HG03095 (cell line): ENCODE results near the gene CNKSR1.
"Not testable (repeated sequence)": the region's sequence is repeated elsewhere in the genome, so short reads cannot be mapped to it uniquely, and the experiment has no call there.

Experiments used
- ATAC-seq: cut with Tn5 transposase; IDR thresholded peaks from one replicate; pipeline ENCODE4 v1.9.1; 2021; ENCODE audit warnings: moderate library complexity; ENCODE audit not compliant: unreplicated experiment

CNKSR1 gene

DNA sequence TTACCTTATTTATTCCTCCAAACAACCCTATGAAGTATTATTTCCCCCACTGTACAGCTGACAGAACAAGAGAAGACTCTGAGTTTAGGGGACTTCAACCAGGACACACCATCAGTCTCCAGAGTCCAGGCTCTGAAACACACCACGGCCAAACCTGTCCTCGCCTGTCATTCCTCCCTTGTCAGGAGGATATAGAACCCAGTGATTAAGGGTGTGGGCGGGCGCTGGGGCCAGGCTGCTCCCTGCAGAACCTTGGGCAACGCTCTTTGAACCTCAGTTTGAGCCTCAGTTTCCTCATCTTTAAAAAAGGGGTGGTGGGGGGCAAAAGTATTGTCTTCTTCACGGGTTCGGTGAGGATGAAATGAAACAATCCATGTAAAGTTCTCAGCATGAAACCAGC lies 47.3 kb downstream of the CNKSR1 start:
- ATAC-seq: no peak

DNA sequence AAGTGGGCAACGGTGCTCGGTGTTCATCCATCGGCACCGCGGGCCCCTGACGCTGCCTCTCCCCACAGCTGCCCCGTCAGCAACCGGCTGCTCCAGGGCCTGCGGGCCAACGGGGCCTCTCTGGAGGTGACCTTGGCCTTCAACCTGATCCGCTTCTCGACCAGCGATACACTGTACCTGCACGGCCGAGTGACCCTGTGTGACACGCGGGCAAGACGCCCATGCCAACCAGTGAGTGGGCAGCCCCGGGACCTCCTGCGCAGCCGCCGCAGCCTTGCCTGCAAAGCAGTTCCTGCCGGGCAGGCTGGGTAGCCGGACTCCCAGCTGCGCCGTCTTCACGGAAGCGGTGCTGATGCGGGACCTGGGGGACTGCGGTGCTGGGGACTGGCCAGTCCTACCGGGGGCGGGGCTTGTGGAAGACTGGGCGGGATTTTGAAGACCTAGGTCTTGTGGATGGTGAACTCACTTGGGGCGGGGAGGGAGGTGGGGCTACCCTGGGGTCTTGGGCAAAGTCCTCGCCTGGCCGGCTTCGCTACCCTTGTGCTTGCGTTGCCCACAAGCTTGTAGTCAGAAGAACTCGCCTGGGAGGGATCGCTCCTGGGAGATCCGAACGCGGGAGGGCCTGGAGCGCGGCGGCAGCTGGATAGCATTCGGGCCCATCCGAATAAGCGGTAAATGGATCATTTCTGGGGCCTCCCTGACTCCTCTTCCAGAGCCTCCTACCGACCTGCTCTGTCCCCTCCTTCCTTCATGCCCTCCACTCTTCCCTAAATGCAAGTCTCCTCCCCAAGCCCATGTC lies 47.9 kb downstream of the CNKSR1 start:
- no peak for ATAC-seq

DNA sequence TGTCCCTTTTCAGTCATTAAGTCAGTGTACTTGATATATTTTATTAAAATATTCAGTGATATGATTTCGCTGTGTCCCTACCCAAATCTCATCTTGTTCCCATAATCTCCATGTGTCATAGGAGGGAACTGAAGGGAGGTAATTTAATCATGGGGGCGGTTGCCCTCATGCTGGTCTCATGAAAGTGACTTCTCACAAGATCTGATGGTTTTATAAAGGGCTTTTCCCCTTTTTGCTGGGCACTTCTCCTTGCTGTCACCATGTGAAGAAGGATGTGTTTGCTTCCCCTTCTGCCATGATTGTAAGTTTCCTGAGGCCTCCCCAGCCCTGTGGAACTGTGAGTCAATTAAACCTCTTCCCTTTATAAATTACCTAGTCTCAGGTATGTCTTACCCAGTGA lies 53.4 kb downstream of the CNKSR1 start:
- ATAC-seq: not testable (repeated sequence)

DNA sequence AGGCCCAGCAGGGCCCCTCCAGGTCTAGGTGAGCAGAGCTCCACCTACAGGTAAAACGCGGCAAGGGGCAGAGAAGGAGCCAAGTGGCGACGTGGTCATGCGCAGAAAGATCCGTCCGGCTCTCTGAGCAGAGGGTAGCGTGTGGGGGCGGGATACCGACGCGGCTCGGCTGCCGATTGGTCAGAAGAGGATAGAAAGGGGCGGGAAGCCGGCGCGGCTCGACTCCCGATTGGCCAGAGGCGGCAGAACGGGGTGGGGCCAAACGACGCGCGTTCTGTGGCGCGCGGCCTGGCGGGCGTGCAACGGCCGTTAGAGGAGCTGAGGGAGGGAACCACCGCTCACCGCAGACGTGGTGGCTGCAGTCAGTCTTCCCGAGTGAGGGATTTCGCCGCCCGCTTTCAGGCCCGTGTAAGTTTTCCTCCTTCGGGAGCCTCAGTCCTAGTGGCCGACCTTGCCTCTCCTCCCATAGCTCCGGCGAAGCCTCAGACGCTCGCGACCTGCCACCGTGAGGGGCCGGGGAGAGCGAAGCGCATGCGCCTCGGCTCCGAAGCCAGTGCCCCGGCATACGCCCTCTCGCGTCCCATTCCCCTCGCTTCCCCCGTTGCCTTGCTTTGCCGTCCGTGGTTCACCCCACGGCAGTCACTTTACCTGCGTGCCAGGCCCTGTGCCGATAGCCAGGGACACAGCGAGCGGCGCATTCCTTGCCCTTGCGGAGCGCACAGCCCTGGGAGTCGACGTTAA lies 56.8 kb downstream of the CNKSR1 start, which contains the start of gene CEP85:
TSS of gene CEP85 (plus strand) at position 298 of the 741 bp plus-strand sequence. CDS start 5,584 bp downstream, outside the sequence.
- ATAC-seq: peak; percentile 81

DNA sequence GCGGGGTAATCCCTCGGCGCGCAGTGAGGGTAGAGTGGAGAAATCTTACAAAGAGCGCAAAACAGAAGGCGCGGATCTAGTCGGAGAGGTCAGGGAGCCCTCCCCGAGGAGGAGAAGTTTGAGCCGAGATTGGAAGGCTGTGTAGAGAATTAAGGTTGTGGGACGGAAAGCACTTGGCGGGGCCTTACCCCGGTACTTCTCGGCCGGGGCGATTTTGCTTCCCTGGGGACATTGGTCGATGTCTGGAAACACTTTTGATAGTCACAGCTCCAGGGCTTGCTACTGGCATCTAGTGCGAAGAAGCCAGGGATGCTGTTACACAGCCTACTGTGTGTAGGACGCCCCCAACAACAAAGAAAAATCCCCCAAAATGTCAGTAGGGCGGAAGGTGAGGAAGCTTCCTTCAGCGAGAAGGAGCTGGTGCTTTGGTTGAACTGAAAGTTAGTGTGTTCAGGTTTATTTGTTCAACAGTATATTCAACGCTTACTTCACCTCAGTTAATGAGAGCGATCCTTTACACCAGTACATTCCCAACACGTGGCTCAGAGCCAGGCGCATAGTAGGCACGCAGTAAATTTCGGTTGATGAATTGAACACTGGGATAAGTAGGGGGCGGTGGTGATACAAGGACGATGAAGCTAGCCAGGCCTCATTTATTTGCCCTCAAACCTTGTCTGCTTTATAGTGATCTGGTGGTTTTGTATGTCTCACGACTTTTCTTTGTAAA lies 57.5 kb downstream of the CNKSR1 start:
- no peak for ATAC-seq

DNA sequence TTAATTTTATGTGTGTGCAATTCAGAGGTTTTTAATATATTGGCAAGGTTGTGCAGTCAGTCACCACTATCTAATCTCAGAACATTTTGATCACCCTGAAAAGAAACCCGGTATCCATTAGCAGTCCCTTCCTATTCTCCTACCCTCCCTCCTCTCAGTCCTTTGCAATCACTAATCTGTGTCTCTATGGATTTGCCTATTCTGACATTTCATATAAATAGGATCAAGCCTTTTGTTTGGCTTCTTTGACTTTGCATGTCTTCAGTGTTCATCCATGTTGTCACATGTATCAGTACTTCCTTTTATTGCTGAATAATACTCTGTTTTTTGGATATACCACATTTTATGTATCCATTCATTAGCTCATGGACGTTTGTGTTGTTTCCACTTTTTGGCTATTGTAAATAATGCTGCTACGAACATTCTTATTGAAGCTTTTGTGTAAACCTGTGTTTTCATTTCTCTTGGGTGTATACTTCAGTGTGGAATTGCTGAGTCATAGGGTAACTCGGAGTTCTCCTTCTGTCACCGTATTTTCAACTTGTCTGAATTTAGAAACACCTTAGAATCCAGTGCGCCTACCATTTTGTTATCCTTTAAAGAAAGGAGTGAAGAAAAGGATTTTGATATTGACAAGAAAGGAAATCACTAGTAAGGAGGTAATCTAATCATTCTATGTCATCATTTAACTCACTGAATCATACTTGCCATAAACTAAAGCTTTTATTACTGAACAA lies 60.1 kb downstream of the CNKSR1 start:
- no peak for ATAC-seq
